Measurements from ENCODE around the gene AP4S1.

The AP4S1 gene

DNA sequence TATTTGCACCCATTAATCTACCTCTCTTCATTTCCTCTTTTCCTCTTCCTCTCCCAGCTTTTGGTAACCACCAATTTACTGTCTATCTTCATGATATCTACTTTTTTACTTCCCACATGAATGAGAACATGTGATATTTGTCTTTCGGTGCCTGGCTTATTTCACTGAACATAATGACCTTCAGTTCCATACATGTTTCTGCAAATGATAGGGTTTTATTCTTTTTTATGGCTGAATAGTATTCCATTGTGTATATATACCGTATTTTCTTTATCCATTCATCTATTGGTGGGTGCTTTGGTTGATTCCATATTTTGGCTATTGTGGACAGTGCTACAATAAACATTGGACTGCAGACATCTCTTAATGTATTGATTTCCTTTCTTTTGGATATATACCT lies 49.7 kb downstream of the AP4S1 start:
- no peak overlapping the region for H3K27ac ChIP-seq
- H3K9me3 ChIP-seq (ENCODE audit: severe bottlenecking): no peaks in the 10 kb centered on the region
- peaks cover 5% of the 10 kb centered on the region; the same call in 1 of the 2 replicates for H3K36me3 ChIP-seq
- H3K4me3 ChIP-seq (ENCODE audit: low read depth, low read length): no peak overlapping the region
- DNase-seq: no peak
- H3K27me3 ChIP-seq (ENCODE audit: insufficient read depth, low read depth, severe bottlenecking): no peaks in the 10 kb centered on the region
- TF ChIP-seq, protein P1, sequence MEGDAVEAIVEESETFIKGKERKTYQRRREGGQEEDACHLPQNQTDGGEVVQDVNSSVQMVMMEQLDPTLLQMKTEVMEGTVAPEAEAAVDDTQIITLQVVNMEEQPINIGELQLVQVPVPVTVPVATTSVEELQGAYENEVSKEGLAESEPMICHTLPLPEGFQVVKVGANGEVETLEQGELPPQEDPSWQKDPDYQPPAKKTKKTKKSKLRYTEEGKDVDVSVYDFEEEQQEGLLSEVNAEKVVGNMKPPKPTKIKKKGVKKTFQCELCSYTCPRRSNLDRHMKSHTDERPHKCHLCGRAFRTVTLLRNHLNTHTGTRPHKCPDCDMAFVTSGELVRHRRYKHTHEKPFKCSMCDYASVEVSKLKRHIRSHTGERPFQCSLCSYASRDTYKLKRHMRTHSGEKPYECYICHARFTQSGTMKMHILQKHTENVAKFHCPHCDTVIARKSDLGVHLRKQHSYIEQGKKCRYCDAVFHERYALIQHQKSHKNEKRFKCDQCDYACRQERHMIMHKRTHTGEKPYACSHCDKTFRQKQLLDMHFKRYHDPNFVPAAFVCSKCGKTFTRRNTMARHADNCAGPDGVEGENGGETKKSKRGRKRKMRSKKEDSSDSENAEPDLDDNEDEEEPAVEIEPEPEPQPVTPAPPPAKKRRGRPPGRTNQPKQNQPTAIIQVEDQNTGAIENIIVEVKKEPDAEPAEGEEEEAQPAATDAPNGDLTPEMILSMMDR (IDR thresholded peaks at IDR 0.05; ENCODE audit: low read depth, low read length): no peak

DNA sequence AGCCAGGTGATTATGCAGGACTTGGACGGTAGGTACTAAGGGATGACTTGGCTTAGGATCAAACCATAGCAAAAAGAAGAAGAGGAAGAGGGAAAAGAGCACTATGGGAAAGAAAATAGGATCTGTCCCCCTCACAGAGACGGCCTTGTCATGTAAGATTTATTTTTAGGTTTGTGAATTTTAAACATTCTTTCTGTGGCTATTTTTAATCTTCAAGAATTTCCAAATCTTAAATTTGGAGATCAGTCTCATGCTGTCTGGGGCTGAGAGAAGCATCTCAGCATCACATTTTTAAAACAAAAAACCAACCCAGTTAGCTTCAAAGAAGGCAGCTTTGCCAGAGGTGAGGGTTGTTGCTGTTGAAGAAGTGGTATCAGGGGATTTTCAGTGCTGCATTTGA lies 53.3 kb downstream of the AP4S1 start:
- H3K27ac ChIP-seq: no peak overlapping the region
- no peaks in the 10 kb centered on the region for H3K9me3 ChIP-seq (ENCODE audit: severe bottlenecking)
- peaks cover 5% of the 10 kb centered on the region; the same call in 1 of the 2 replicates for H3K36me3 ChIP-seq
- H3K4me3 ChIP-seq (ENCODE audit: low read depth, low read length): no peak overlapping the region
- H3K27me3 ChIP-seq (ENCODE audit: insufficient read depth, low read depth, severe bottlenecking): no peaks in the 10 kb centered on the region
- DNase-seq: no peak
- TF ChIP-seq, protein P1 (IDR thresholded peaks at IDR 0.05; ENCODE audit: low read depth, low read length): no peak

DNA sequence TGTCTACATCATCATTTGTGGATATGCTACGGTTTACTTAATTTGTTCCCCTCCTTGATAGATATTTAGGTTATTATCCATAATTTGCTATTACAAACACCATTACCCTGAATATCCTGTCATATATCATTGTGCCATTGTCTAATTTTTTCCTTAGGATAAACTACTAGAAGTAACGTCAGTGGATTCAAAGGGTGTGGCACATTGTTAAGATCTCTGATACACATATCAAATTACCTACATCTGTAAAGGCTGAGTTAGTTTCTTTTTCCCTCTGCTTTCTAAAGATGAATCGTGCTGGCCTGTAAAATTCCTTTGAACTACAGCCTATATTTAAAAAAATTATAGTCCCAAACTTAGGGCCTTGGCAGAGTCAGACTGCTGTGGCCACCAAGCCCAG lies 54.6 kb downstream of the AP4S1 start:
- H3K9me3 ChIP-seq (ENCODE audit: severe bottlenecking): no peaks in the 10 kb centered on the region
- no peak for DNase-seq
- TF ChIP-seq, protein P1 (IDR thresholded peaks at IDR 0.05; ENCODE audit: low read depth, low read length): no peak
- peaks cover 3% of the 10 kb centered on the region; the same call in 1 of the 2 replicates for H3K36me3 ChIP-seq
- H3K27me3 ChIP-seq (ENCODE audit: insufficient read depth, low read depth, severe bottlenecking): no peaks in the 10 kb centered on the region
- H3K27ac ChIP-seq: no peak overlapping the region
- no peak overlapping the region for H3K4me3 ChIP-seq (ENCODE audit: low read depth, low read length)

DNA sequence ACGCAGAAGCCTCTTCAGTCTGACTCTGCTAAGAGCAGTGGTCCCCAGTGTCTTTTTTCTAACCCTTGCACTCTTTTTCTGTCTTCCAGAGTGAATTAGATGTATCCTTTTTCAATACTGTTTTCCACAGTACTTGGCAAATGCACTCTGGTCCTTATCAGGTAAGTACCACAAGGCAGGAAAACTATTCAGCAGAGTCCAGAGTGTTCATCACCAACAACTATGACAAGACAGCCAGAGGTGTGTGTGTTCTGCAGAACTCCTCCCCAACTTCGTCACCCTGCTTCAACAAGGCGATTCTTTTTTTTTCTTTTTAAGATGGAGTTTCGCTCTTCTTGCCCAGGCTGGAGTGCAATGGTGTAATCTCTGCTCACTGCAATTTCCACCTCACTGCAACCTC lies 55.0 kb downstream of the AP4S1 start:
- H3K36me3 ChIP-seq: no peaks in the 10 kb centered on the region
- TF ChIP-seq, protein P1 (IDR thresholded peaks at IDR 0.05; ENCODE audit: low read depth, low read length): no peak
- H3K9me3 ChIP-seq (ENCODE audit: severe bottlenecking): no peaks in the 10 kb centered on the region
- no peak for DNase-seq
- H3K27me3 ChIP-seq (ENCODE audit: insufficient read depth, low read depth, severe bottlenecking): no peaks in the 10 kb centered on the region
- no peak overlapping the region for H3K4me3 ChIP-seq (ENCODE audit: low read depth, low read length)
- no peak overlapping the region for H3K27ac ChIP-seq

DNA sequence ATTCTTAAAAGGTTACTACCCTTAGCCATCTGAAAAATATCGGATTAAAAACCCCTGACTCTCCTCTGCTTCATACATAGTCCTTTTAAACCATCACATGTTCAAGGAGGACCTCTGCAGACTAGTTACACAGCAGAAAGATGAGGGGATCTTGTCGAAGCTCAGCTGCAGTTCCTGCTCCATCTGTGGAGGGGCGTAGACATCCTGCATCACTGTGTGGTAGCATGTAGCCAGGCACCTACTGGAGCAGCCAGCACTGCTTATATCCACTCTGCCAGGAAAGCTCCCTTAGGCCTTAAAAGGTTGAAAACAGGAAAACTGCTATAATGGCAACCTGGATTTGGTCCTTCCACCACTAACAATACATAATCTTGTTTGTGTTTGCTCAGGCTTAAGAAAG lies 58.3 kb downstream of the AP4S1 start:
- no peaks in the 10 kb centered on the region for H3K36me3 ChIP-seq
- no peak for DNase-seq
- no peaks in the 10 kb centered on the region for H3K27me3 ChIP-seq (ENCODE audit: insufficient read depth, low read depth, severe bottlenecking)
- H3K9me3 ChIP-seq (ENCODE audit: severe bottlenecking): no peaks in the 10 kb centered on the region
- no peak overlapping the region for H3K4me3 ChIP-seq (ENCODE audit: low read depth, low read length)
- TF ChIP-seq, protein P1 (IDR thresholded peaks at IDR 0.05; ENCODE audit: low read depth, low read length): no peak
- no peak overlapping the region for H3K27ac ChIP-seq

DNA sequence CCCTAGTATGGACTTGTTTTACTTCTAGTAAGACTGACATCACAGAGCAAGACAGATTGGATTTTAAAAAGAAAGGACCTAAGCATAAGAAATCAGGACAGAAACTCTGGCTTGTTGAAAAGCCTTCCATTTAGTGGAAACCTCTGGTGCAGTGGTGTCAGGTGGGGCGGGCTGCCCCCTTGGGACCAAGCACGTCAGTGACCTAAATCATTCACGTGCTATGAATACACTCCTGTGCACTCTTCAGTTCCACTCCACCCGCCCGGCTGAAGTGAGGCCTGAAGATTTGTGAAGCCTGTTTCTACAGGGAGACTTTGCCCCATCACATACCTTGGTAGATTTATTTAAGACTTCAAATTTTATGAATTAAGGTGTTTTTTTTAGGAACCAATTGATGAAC lies 58.9 kb downstream of the AP4S1 start:
- no peaks in the 10 kb centered on the region for H3K27me3 ChIP-seq (ENCODE audit: insufficient read depth, low read depth, severe bottlenecking)
- no peaks in the 10 kb centered on the region for H3K36me3 ChIP-seq
- H3K27ac ChIP-seq: no peak overlapping the region
- no peak for DNase-seq
- H3K4me3 ChIP-seq (ENCODE audit: low read depth, low read length): no peak overlapping the region
- TF ChIP-seq, protein P1 (IDR thresholded peaks at IDR 0.05; ENCODE audit: low read depth, low read length): no peak
- no peaks in the 10 kb centered on the region for H3K9me3 ChIP-seq (ENCODE audit: severe bottlenecking)

Data from WERI-Rb-1 (cell line).